Measurements from ENCODE around the gene IGF1.

The IGF1 gene

GRCh38 chr12:102480406-102480805 is at the start of gene IGF1:
TSS of gene IGF1 (minus strand) at chr12:102480563. CDS start at chr12:102480381, 182 bp downstream.
- no peak within 1 kb of the TSS for H3K4me3 ChIP-seq (ENCODE audit: low read length)
- no peak for TF ChIP-seq CTCF (IDR thresholded peaks at IDR 0.05; ENCODE audit: insufficient read depth, low read depth, low read length, missing control alignments)
- no peak for DNase-seq (ENCODE audit: low read depth)

GRCh38 chr12:102528111-102528510 is 47.7 kb upstream of the IGF1 start:
- no peak for DNase-seq (ENCODE audit: low read depth)
- TF ChIP-seq CTCF (IDR thresholded peaks at IDR 0.05; ENCODE audit: insufficient read depth, low read depth, low read length, missing control alignments), result no peak
- H3K4me3 ChIP-seq (ENCODE audit: low read length), result no peak overlapping the region

GRCh38 chr12:102527171-102527720 is 46.9 kb upstream of the IGF1 start:
- DNase-seq (ENCODE audit: low read depth), result peak; percentile 1
- H3K4me3 ChIP-seq (ENCODE audit: low read length), result no peak overlapping the region
- TF ChIP-seq CTCF (IDR thresholded peaks at IDR 0.05; ENCODE audit: insufficient read depth, low read depth, low read length, missing control alignments), result no peak

- no peak for TF ChIP-seq CTCF (IDR thresholded peaks at IDR 0.05; ENCODE audit: insufficient read depth, low read depth, low read length, missing control alignments)
- DNase-seq (ENCODE audit: low read depth), result no peak
- no peak overlapping the region for H3K4me3 ChIP-seq (ENCODE audit: low read length)
These were observed 46.3 kb upstream of the IGF1 start for GRCh38 chr12:102526656-102527055.

GRCh38 chr12:102522768-102523167 is 42.4 kb upstream of the IGF1 start:
- no peak overlapping the region for H3K4me3 ChIP-seq (ENCODE audit: low read length)
- TF ChIP-seq CTCF (IDR thresholded peaks at IDR 0.05; ENCODE audit: insufficient read depth, low read depth, low read length, missing control alignments), result no peak
- DNase-seq (ENCODE audit: low read depth), result no peak

GRCh38 chr12:102521662-102522277 is 41.4 kb upstream of the IGF1 start:
- no peak for TF ChIP-seq CTCF (IDR thresholded peaks at IDR 0.05; ENCODE audit: insufficient read depth, low read depth, low read length, missing control alignments)
- H3K4me3 ChIP-seq (ENCODE audit: low read length), result no peak overlapping the region
- no peak for DNase-seq (ENCODE audit: low read depth)

GRCh38 chr12:102518871-102519270 is 38.5 kb upstream of the IGF1 start:
- no peak for TF ChIP-seq CTCF (IDR thresholded peaks at IDR 0.05; ENCODE audit: insufficient read depth, low read depth, low read length, missing control alignments)
- no peak overlapping the region for H3K4me3 ChIP-seq (ENCODE audit: low read length)
- DNase-seq (ENCODE audit: low read depth), result no peak

All from epithelial cell of esophagus (primary cell).